T47D (cell line): Measurements from ENCODE around the gene TRNT1.
A peak's percentile ranks its signal among the peaks of the same experiment; 100 is the strongest.

Experiments used
- DNase-seq, 2 experiments: peaks; one replicate each; pipeline versions ENCODE4 v3.0.0 to v3.0.0-alpha.2; 2011 to 2012; ENCODE audit warnings: low read depth in 1 of 2, low spot score in 1 of 2
- JUND ChIP-seq: IDR thresholded peaks from 2 replicates; pipeline ENCODE4 v1.6.1; 2012; ENCODE audit warnings: low read depth
- in situ Hi-C: cut with HindIII; loops from 2 replicates; pipeline ENCODE4 v1.10.0; 2016; ENCODE audit warnings: low sequenced_read_pairs, low pct_unique_long_range_greater_than_20kb

The TRNT1 gene

GRCh38 chr3:3192286-3192675 lies 65.5 kb downstream of the TRNT1 start:
- TF ChIP-seq JUND: no peak
- in situ Hi-C loops: no loop called here
- DNase-seq: no peak

- in situ Hi-C loops: no loop called here
- no peak for TF ChIP-seq JUND
- no peak for DNase-seq
Observed at GRCh38 chr3:3194861-3195260, 68.1 kb downstream of the TRNT1 start.

GRCh38 chr3:3196148-3196861 lies 69.6 kb downstream of the TRNT1 start:
- in situ Hi-C loops: no loop called here
- TF ChIP-seq JUND: no peak
- DNase-seq: peak; percentile 18 to 56
